Astrocyte of the spinal cord (primary cell): ENCODE measurements around the gene COL4A2.

Source experiments
- DNase-seq: peaks from one replicate; pipeline ENCODE4 v3.0.0; 2011; ENCODE audit warnings: low read depth, low spot score
- H3K4me3 ChIP-seq: 2 replicates; pipeline ENCODE4 v1.5.1; 2011; ENCODE audit warnings: low read depth, mild to moderate bottlenecking, low read length, moderate library complexity
- CTCF ChIP-seq: IDR thresholded peaks from 2 replicates; pipeline ENCODE4 v1.5.1; 2012; ENCODE audit warnings: low read depth, mild to moderate bottlenecking, low read length, inconsistent platforms
- in situ Hi-C: cut with HindIII; loops from 2 replicates; pipeline ENCODE4 v1.10.0; 2017; ENCODE audit warnings: low sequenced_read_pairs

The COL4A2 gene

GRCh38 chr13:110498327-110498726 is 191.2 kb downstream of the COL4A2 start:
- no peak overlapping the region for H3K4me3 ChIP-seq
- in situ Hi-C loops: no loop called here
- TF ChIP-seq CTCF: no peak
- no peak for DNase-seq

- in situ Hi-C loops: no loop called here
- no peak for DNase-seq
- TF ChIP-seq CTCF: no peak
- no peak overlapping the region for H3K4me3 ChIP-seq
Measured at GRCh38 chr13:110498765-110499164, 191.7 kb downstream of the COL4A2 start.

DNA sequence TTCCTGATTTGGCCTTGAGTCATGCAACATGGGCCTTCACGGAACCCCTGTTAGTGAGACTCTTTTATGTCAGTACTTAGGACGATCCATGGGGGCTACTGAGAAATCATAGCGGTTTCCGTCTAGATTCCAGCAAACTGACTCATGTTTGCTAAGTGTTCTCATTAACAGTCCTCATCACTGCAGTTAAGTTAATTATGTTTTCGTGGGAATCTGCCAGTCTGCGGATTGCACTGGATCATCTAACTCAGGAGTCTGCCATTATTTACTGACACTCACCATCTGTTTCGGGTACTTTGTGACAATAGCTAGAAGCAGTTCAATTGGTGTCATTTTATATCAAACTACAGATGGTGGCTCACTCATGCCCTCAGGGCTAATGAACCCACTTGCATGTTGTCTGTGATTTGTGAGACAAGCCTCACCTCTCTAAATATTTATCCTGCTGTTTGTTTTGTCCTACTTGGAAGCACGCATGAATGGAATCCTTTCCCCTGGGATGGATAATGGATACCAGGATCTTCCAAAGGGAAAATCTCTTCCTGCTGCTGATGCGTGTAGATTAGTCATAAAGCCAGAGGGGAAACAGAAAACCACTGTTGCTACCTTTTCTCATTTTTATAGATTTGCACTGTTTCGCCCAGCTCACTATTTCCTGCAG is 192.7 kb downstream of the COL4A2 start:
- no peak overlapping the region for H3K4me3 ChIP-seq
- in situ Hi-C loops: no loop called here
- peak; percentile 91 for DNase-seq
- TF ChIP-seq CTCF: no peak

GRCh38 chr13:110500341-110500740 is 193.3 kb downstream of the COL4A2 start:
- peak; percentile 28 for DNase-seq
- TF ChIP-seq CTCF: no peak
- no peak overlapping the region for H3K4me3 ChIP-seq
- in situ Hi-C loops: no loop called here

- in situ Hi-C loops: no loop called here
- TF ChIP-seq CTCF: no peak
- no peak for DNase-seq
- H3K4me3 ChIP-seq: no peak overlapping the region
Measured at GRCh38 chr13:110501188-110501587, 194.1 kb downstream of the COL4A2 start.

DNA sequence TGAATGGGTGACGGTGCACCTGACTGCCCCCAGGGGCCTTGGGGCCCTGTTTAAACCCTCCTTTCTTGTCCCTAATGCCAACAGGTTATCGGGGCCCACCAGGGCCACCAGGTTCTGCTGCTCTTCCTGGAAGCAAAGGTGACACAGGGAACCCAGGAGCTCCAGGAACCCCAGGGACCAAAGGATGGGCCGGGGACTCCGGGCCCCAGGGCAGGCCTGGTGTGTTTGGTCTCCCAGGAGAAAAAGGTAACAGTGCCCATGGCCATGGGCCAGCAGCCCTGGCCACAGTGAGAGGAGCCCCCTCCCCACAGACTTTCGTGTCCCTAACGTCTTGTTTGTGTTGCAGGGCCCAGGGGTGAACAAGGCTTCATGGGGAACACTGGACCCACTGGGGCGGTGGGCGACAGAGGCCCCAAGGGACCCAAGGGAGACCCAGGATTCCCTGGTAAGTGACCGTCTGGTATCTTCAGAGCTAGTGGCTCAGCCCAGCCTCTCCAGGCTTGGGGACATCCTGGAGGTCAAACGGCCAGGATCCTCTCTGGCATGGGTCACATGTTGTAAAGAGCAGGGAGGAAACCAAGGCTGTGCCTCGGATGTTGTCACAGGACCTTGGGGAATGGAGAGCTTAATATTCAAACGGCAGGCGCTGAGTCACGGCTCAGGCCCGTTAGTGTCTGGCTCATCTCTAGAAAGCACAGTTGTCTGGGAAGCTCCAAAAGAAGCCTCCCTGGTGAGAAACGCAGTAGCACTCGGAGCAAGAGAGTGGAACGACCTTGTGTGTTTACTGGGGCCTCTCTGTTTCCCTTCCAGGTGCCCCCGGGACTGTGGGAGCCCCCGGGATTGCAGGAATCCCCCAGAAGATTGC is 196.2 kb downstream of the COL4A2 start:
- no peak overlapping the region for H3K4me3 ChIP-seq
- no peak for TF ChIP-seq CTCF
- in situ Hi-C loops: no loop called here
- peak; percentile 63 for DNase-seq
